ENCODE results near the gene CD2BP2. TPM values are rescaled to one million over a fixed set of nuclear protein-coding genes. Genes with fewer than 3 reads are reported as not detected.
"Not testable (repeated sequence)": the region's sequence is repeated elsewhere in the genome, so short reads cannot be mapped to it uniquely, and the experiment has no call there.

Gene CD2BP2
- total RNA-seq, 1 donor from 2014 or later = 107 TPM

DNA sequence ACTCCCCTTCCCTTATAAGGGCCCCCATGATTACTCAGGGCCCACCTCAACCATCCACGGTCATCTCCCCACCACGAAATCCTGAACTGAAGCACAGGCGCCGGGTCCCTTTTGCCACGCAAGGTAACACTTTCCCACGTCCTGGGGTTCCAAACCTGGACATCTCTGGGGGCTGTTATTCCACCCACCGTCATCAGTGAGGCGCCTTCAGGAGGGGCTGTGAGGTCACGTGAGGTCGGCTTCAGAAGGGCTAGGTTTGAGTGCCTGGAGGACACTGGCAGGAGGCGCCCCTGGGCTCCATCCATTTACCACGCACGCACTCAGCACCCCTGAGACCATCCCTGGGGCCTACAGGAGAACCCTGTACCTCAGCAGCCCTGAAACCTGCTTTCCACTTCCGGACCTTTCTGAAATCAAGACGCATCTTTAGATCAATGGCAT lies 4.1 kb downstream of the CD2BP2 start:
- no peak for TF ChIP-seq CTCF (IDR thresholded peaks at IDR 0.05; ENCODE audit: insufficient read depth, low read length, poor library complexity, severe bottlenecking)
- no peak overlapping the region for H3K4me3 ChIP-seq (ENCODE audit: low read depth, low read length)
- no peak for DNase-seq (ENCODE audit: low read depth)
- no peaks in the 10 kb centered on the region for H3K27me3 ChIP-seq (ENCODE audit: control insufficient read depth, insufficient read depth, low read length)
- peaks cover 4% of the 10 kb centered on the region for H3K36me3 ChIP-seq (ENCODE audit: control insufficient read depth, insufficient read depth, low read length)

GRCh38 chr16:30350134-30350871 lies 4.8 kb downstream of the CD2BP2 start:
- no peak for TF ChIP-seq CTCF (IDR thresholded peaks at IDR 0.05; ENCODE audit: insufficient read depth, low read length, poor library complexity, severe bottlenecking)
- no peaks in the 10 kb centered on the region for H3K27me3 ChIP-seq (ENCODE audit: control insufficient read depth, insufficient read depth, low read length)
- H3K4me3 ChIP-seq (ENCODE audit: low read depth, low read length) = no peak overlapping the region
- no peak for DNase-seq (ENCODE audit: low read depth)
- peaks cover 4% of the 10 kb centered on the region for H3K36me3 ChIP-seq (ENCODE audit: control insufficient read depth, insufficient read depth, low read length)

GRCh38 chr16:30349675-30350074 lies 5.4 kb downstream of the CD2BP2 start:
- DNase-seq (ENCODE audit: low read depth) = no peak
- Histone ChIP-seq H3K4me3 (ENCODE audit: low read depth, low read length) (no peak overlapping the region), H3K27me3 (ENCODE audit: control insufficient read depth, insufficient read depth, low read length) (no peaks in the 10 kb centered on the region), H3K36me3 (ENCODE audit: control insufficient read depth, insufficient read depth, low read length) (peaks cover 4% of the 10 kb centered on the region)
- no peak for TF ChIP-seq CTCF (IDR thresholded peaks at IDR 0.05; ENCODE audit: insufficient read depth, low read length, poor library complexity, severe bottlenecking)

DNA sequence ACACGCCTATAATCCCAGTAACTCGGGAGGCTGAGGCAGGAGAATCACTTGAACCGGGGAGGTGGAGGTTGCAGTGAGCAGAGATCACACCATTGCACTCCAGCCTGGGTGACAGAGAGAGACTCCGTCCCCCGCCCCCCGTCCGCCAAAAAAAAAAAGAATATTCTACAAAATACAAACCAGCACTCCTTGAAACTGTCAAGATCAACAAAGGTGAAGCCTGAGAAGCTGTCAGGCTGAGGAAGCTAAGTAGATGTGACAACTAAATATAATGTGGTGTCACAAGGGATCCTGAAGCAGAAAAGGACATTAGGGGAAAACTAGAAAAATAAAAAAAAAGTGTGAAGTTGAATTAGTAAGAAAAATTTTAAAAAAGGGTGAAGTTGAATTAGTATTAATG lies 6.2 kb downstream of the CD2BP2 start:
- no peak for DNase-seq (ENCODE audit: low read depth)
- H3K36me3 ChIP-seq (ENCODE audit: control insufficient read depth, insufficient read depth, low read length) = peaks cover 4% of the 10 kb centered on the region
- TF ChIP-seq CTCF (IDR thresholded peaks at IDR 0.05; ENCODE audit: insufficient read depth, low read length, poor library complexity, severe bottlenecking) = no peak
- H3K27me3 ChIP-seq (ENCODE audit: control insufficient read depth, insufficient read depth, low read length) = no peaks in the 10 kb centered on the region
- no peak overlapping the region for H3K4me3 ChIP-seq (ENCODE audit: low read depth, low read length)

- TF ChIP-seq CTCF (IDR thresholded peaks at IDR 0.05; ENCODE audit: insufficient read depth, low read length, poor library complexity, severe bottlenecking) = no peak
- Histone ChIP-seq H3K4me3 (ENCODE audit: low read depth, low read length) (no peak overlapping the region), H3K36me3 (ENCODE audit: control insufficient read depth, insufficient read depth, low read length) (peaks cover 4% of the 10 kb centered on the region), H3K27me3 (ENCODE audit: control insufficient read depth, insufficient read depth, low read length) (no peaks in the 10 kb centered on the region)
- no peak for DNase-seq (ENCODE audit: low read depth)
These were observed 7.0 kb downstream of the CD2BP2 start for GRCh38 chr16:30348113-30348512.

DNA sequence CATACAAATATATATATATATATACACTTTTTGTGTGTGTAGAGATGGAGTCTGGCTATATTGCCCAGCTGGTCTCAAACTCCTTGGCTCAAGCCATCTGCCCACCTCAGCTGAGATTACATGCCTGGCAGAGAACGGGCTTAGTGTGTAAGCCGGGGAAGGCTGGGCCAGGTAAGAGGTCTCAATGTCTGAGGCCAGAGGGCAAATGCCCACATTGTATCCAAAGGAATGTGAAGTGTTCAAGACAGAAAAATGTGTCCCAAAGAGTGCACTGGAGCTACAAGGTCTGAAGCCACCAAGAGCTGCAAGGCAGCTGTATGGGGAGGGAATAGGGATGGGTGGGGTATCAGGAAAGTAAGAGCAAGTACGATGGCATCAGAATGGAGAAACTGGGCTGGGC lies 8.8 kb downstream of the CD2BP2 start:
- peaks cover 3% of the 10 kb centered on the region for H3K36me3 ChIP-seq (ENCODE audit: control insufficient read depth, insufficient read depth, low read length)
- DNase-seq (ENCODE audit: low read depth) = no peak
- no peak overlapping the region for H3K4me3 ChIP-seq (ENCODE audit: low read depth, low read length)
- no peak for TF ChIP-seq CTCF (IDR thresholded peaks at IDR 0.05; ENCODE audit: insufficient read depth, low read length, poor library complexity, severe bottlenecking)
- H3K27me3 ChIP-seq (ENCODE audit: control insufficient read depth, insufficient read depth, low read length) = no peaks in the 10 kb centered on the region

GRCh38 chr16:30343491-30343820 lies 11.7 kb downstream of the CD2BP2 start:
- not testable (repeated sequence) for H3K36me3 ChIP-seq (ENCODE audit: control insufficient read depth, insufficient read depth, low read length); H3K27me3 ChIP-seq (ENCODE audit: control insufficient read depth, insufficient read depth, low read length); DNase-seq (ENCODE audit: low read depth); H3K4me3 ChIP-seq (ENCODE audit: low read depth, low read length)
